Mononuclear cell (primary cell): ENCODE data around the gene ICAM2. TPM values are rescaled to one million over a fixed set of nuclear protein-coding genes. Genes with fewer than 3 reads are reported as not detected.

Experiments used
- H3K27me3 ChIP-seq: 2 replicates; pipeline ENCODE4 v1.6.0; 2011; ENCODE audit warnings: low read length, control low read depth; ENCODE audit not compliant: insufficient read depth
- H3K4me1 ChIP-seq: 2 replicates; pipeline ENCODE4 v1.5.1; 2011; ENCODE audit warnings: mild to moderate bottlenecking, low read length, control low read depth; ENCODE audit not compliant: insufficient read depth
- H3K4me3 ChIP-seq: 2 replicates; pipeline ENCODE4 v1.5.1; 2011; ENCODE audit warnings: mild to moderate bottlenecking, low read length, moderate library complexity
- H3K9me3 ChIP-seq: 2 replicates; pipeline ENCODE4 v1.5.1; 2011; ENCODE audit warnings: low read depth, mild to moderate bottlenecking, control low read depth, low read length
- total RNA-seq: library from RNA; depleted of rRNA; stranded (reverse); fragments of >200 nt; gene quantifications from one replicate; pipeline ENCODE4 v1.2.3, GENCODE V29; 2012

ICAM2 gene
- total RNA-seq, result 40.1 TPM

GRCh38 chr17:64020056-64020766 lies at the start of gene ICAM2:
ICAM2 (minus strand) TSS chr17:64020633; CDS start chr17:64006691, 13,942 bp downstream.
- peak within 1 kb of the TSS; percentile 58 for H3K4me3 ChIP-seq
- no peaks in the 10 kb centered on the region for H3K9me3 ChIP-seq
- no peaks in the 10 kb centered on the region for H3K27me3 ChIP-seq
- peaks cover 85% of the 10 kb centered on the region for H3K4me1 ChIP-seq

DNA sequence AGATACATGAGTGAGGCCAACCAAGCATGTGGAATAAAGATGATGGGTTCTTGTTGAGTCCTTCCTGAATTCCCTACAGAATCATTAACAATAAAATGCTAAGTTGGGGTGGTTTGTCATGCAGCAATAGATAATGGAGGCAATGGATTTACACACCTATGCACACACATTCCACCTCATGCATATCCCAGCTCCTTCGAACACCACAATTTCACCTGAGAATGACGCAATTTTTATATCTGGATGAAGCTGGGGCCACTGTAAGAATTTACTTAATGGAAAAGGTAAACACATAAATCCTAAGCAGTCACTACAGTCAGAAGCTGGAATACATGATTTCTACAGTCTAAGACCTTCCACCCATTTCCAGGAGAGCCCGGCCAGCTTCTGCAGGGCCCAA lies 49.8 kb upstream of the ICAM2 start:
- H3K9me3 ChIP-seq, result peaks cover 6% of the 10 kb centered on the region
- no peaks in the 10 kb centered on the region for H3K27me3 ChIP-seq

GRCh38 chr17:64069143-64069542 lies 48.7 kb upstream of the ICAM2 start:
- Histone ChIP-seq H3K4me1 (peaks cover 48% of the 10 kb centered on the region), H3K27me3 (no peaks in the 10 kb centered on the region), H3K9me3 (peaks cover 6% of the 10 kb centered on the region), H3K4me3 (no peak overlapping the region)

More for the DNA sequence above, 49.8 kb upstream of the ICAM2 start:
- peaks cover 48% of the 10 kb centered on the region for H3K4me1 ChIP-seq
- no peak overlapping the region for H3K4me3 ChIP-seq

GRCh38 chr17:64067657-64068056 lies 47.2 kb upstream of the ICAM2 start:
- H3K27me3 ChIP-seq, result no peaks in the 10 kb centered on the region
- H3K9me3 ChIP-seq, result peaks cover 6% of the 10 kb centered on the region
- H3K4me3 ChIP-seq, result no peak overlapping the region
- H3K4me1 ChIP-seq, result peaks cover 48% of the 10 kb centered on the region

- peak overlapping the region; percentile 6 for H3K4me3 ChIP-seq
- peaks cover 57% of the 10 kb centered on the region for H3K4me1 ChIP-seq
Observed at GRCh38 chr17:64066716-64067115, 46.3 kb upstream of the ICAM2 start.

DNA sequence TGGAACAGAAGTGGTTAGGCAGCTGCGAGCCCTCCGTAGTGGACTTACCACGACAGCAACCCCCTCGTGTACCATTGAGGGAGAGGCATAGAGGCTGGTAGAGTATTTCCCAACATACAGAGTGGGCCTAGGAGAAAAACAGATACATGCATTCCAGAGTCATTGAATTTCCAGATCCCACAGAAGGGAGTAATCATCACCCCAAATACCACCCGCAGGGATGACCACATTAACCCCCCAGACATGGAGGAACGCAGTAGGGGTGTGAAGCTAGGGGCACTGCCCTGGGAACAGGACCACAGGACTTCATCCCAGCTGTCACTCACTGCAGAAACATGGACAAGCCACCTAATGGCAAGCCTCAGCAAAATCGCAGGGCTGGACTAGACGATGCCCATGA lies 44.7 kb upstream of the ICAM2 start:
- Histone ChIP-seq H3K4me3 (no peak overlapping the region), H3K9me3 (peaks cover 6% of the 10 kb centered on the region), H3K27me3 (no peaks in the 10 kb centered on the region), H3K4me1 (peaks cover 72% of the 10 kb centered on the region)

More at GRCh38 chr17:64066716-64067115, 46.3 kb upstream of the ICAM2 start:
- no peaks in the 10 kb centered on the region for H3K27me3 ChIP-seq
- H3K9me3 ChIP-seq, result peaks cover 6% of the 10 kb centered on the region

GRCh38 chr17:64064331-64064730 lies 43.9 kb upstream of the ICAM2 start:
- Histone ChIP-seq H3K9me3 (peaks cover 3% of the 10 kb centered on the region), H3K4me1 (peaks cover 76% of the 10 kb centered on the region), H3K4me3 (no peak overlapping the region), H3K27me3 (no peaks in the 10 kb centered on the region)

DNA sequence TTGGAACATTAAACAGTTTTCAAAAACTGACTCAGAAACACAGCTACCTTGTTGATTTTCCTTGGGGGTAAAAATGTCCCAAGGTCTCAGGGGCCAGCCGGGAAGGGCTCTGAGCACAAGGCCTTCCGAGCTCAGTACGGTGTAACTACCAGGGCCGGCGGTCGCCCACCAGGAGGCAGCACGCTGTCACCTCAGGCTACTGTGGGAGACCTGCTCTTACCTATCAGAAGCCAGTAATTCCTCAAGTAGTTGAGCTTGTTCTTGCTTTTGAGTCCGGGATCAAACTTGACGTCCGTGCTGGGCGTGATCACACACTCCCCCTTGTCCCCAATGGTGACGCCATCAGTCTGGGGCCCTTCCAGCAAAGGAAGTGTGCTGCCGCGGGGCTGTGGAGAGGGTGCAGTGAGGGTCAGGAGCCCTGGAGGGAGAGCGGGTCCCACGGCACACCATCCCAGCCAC lies 43.4 kb upstream of the ICAM2 start:
- no peaks in the 10 kb centered on the region for H3K9me3 ChIP-seq
- H3K27me3 ChIP-seq, result no peaks in the 10 kb centered on the region
- H3K4me3 ChIP-seq, result no peak overlapping the region
- H3K4me1 ChIP-seq, result peaks cover 76% of the 10 kb centered on the region

DNA sequence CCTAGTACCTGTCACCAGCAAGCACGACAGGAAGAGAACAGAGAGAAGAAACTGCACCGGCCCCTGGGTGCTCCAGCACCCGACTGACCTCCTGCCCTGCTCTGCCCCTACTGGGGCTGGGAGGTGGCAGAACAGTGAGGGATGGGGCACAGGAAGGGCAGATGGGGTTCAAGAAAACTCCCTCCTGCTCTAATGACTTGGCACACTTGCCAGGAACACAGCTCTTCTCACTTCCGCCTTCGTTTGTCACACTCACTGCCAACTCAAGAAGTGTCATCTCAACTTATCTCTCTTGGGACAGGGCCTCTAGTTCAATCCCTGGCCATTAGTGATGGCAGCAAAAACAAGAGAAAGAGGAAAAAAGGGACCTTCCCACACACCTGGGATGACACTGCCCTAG lies 42.7 kb upstream of the ICAM2 start:
- Histone ChIP-seq H3K4me1 (peaks cover 76% of the 10 kb centered on the region), H3K4me3 (no peak overlapping the region), H3K9me3 (no peaks in the 10 kb centered on the region), H3K27me3 (no peaks in the 10 kb centered on the region)

- peaks cover 64% of the 10 kb centered on the region for H3K4me1 ChIP-seq
- no peak overlapping the region for H3K4me3 ChIP-seq
- H3K27me3 ChIP-seq, result no peaks in the 10 kb centered on the region
- H3K9me3 ChIP-seq, result no peaks in the 10 kb centered on the region
Observed at GRCh38 chr17:64061178-64061898, 40.9 kb upstream of the ICAM2 start.

DNA sequence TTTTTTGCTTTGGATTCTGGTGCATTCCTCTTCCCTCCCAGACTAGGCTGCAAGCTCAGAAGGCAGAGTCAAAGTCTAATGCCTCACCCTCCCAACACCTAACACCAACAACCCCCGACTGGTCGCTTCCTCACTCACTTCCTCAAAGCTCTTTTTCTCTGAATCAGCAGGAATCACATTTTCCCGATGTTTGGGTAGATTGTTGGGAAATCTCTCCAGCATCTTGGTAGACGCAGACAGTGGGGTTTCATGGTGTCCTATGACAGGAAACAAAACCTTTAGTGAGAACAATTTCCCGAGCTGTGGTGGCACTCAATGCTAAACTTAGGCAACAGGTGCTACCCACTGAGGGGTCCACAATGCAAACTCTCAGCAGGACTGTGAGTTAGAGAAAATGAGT lies 39.9 kb upstream of the ICAM2 start:
- Histone ChIP-seq H3K4me1 (peaks cover 66% of the 10 kb centered on the region), H3K4me3 (no peak overlapping the region), H3K27me3 (no peaks in the 10 kb centered on the region), H3K9me3 (no peaks in the 10 kb centered on the region)

- Histone ChIP-seq H3K4me1 (peaks cover 60% of the 10 kb centered on the region), H3K4me3 (no peak overlapping the region), H3K9me3 (no peaks in the 10 kb centered on the region), H3K27me3 (no peaks in the 10 kb centered on the region)
Observed at GRCh38 chr17:64059756-64060155, 39.3 kb upstream of the ICAM2 start.

- H3K27me3 ChIP-seq, result no peaks in the 10 kb centered on the region
- peaks cover 49% of the 10 kb centered on the region for H3K4me1 ChIP-seq
- no peak overlapping the region for H3K4me3 ChIP-seq
- H3K9me3 ChIP-seq, result no peaks in the 10 kb centered on the region
Observed at GRCh38 chr17:64058621-64059020, 38.2 kb upstream of the ICAM2 start.

DNA sequence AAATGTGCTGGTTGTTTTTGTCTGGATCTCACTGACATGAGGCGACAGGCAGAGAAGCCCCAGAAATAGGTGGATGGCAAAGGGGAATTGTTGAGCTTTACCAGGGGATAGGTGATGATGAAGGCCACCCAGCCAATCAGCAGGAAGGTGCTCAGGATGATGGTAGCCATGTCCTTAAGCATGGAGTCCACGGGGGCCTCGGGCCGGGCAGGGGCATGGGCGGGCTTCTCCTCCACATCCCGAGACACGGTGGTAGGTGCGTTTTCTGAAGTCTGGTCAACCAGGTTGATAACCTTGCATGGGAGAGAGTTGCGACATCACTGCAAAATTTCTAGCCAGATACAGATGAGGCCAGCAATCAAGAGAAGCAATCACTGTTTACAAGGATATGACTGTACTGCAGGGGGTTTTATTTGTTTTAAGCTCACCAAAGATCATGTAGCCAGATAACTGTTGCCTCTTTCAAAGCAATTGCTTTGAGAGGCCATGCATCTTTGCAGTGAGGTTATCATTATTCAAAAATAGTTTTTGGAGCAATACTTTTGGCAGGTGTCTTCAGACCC lies 37.3 kb upstream of the ICAM2 start:
- Histone ChIP-seq H3K9me3 (no peaks in the 10 kb centered on the region), H3K27me3 (no peaks in the 10 kb centered on the region), H3K4me3 (no peak overlapping the region), H3K4me1 (peaks cover 40% of the 10 kb centered on the region)

GRCh38 chr17:64056269-64057005 lies 36.0 kb upstream of the ICAM2 start:
- Histone ChIP-seq H3K27me3 (no peaks in the 10 kb centered on the region), H3K9me3 (no peaks in the 10 kb centered on the region), H3K4me1 (peaks cover 32% of the 10 kb centered on the region), H3K4me3 (no peak overlapping the region)
